NCI-H128 (cell line): ENCODE results near the gene RASD1.

ENCODE experiments used
- DNase-seq: peaks from one replicate; lab custom pipeline; 2025; ENCODE audit not compliant: unreplicated experiment; lab: John Stamatoyannopoulos, UW

RASD1 gene

DNA sequence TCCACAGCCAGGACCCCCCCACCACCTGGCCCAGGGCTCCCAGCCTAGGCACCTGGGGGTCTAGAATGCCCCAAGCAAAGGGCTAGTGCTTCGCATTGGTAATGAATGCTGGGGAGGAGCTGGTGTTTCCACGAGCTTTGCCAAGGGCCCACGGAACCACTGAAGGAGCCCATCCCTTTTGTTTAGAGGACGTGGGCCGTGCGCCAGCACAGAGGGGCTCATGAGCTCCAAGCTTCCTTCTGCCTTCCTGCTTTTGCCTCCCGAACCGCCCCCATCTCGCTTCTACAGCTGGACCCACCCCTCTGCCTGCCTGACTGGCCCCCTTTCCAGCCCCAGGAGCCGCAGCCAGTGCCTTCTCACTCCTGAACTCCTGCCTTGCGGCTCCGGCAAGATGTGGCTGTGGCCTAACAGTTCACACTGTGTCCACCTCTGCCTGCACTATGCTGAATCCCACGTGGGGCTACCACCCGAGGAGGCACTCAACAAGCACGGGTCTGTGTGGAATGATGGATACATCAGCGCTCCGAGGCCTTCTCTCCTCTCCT lies 31.8 kb upstream of the RASD1 start:
- DNase-seq = no peak

DNA sequence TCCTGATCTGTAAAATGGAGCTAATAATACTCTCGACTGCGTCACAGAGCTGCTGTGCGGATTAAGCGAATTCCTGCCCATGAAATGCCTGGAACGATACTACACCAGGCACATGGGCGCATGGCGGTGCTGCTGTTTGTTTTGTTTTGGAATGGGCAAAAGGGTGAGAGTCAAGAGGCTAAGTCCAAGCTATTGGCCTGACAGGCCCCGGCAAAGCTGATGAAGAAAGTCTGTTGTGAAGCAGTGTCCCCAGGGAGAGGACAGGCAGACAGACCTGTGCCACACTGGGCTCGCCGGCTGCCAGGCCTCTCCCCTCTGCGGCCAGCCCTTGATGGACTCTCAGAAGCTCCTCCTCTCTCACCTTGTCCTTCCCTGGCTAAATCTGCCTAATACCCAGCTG lies 31.3 kb upstream of the RASD1 start:
- no peak for DNase-seq

DNA sequence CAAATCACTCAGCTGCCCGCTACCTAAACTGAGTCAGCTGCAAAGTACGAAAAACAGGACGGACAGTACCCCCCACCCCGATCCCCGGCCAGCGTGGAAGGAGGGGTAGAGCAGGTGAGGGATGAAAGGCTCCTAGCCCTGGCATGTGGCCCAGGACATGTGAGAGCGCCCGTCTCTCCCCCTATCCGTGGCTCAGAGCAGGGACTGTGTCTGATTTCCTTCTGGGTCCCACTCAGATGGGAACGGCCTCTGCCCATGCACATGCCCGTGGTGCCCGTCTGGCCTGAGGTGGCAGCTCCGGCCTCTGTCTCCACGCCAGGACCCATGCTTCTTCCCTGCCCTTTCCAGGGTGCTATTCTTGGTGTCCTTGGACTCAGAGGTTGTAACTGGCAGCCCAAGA lies 30.2 kb upstream of the RASD1 start:
- DNase-seq = no peak

DNA sequence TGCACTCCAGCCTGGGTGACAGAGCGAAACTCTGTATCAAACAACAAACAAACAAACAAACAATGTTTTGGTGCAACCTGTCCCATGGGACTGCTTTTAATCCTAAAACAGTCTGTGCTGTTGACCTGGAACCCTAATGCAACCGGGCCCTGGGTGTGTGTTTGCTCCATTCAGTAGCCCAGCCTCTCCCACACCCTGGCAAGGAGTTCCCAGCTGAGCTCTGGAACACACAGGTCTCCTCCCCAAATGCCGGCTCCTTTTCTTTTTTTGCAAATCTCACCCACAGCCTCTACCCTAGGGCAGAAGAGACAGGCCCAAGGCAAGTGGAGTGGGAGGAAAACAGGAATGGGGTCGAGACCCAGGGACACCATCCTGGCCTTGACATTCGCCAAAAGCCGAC lies 29.8 kb upstream of the RASD1 start:
- no peak for DNase-seq

DNA sequence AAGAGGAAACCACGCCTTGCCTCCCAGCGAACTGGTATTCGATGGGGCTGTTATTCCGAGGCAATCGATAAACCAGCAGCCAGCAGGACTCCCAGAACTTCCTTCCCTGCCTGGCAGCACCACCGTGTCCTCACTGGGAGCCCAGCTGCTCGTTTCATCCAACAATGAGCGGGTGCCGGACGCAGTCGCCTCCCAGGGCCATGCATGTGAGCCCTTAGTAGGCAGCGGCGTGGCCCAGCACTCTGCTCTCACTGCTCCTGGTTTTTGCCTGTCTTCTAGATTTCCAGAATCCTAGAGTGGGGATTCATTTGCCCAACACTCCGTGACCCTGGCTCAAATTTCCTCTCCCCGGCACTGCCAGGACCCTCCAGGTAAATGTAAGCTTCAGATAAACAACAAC lies 29.1 kb upstream of the RASD1 start:
- DNase-seq = no peak

DNA sequence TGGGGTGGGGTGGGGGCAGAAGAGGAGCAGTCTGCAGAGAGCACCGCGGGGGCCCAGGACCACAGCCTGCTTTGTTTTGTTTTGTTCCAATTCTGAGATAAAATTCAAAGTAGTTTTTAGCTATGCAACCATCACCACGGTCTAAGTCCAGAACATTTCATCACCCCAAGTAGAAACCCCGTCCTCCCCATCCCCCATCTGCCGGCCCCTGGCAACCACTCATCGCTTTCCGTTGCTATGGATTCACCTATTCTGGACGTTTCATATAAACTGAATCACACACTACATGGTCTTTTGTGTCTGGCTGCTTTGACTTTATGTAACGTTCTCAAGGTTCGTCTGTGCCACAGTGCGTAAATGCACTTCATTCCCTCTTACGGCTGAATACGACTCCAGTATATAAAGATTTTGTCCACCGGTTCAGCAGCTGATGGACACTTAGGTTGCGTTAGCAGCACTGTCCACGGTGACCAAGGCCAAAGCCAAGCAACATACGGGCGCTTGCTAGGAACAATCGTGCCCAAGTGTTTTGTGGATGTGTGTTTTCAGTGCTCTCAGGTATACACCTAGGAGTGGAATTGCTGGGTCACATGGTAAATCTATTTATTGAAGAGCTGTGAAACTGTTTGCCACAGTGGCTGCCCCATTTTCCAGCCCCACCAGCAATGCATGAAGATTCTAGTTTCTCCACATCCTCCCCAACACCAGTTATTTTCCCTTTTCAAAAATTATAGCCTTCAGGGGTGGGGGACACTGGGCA lies 27.7 kb upstream of the RASD1 start:
- DNase-seq = no peak

DNA sequence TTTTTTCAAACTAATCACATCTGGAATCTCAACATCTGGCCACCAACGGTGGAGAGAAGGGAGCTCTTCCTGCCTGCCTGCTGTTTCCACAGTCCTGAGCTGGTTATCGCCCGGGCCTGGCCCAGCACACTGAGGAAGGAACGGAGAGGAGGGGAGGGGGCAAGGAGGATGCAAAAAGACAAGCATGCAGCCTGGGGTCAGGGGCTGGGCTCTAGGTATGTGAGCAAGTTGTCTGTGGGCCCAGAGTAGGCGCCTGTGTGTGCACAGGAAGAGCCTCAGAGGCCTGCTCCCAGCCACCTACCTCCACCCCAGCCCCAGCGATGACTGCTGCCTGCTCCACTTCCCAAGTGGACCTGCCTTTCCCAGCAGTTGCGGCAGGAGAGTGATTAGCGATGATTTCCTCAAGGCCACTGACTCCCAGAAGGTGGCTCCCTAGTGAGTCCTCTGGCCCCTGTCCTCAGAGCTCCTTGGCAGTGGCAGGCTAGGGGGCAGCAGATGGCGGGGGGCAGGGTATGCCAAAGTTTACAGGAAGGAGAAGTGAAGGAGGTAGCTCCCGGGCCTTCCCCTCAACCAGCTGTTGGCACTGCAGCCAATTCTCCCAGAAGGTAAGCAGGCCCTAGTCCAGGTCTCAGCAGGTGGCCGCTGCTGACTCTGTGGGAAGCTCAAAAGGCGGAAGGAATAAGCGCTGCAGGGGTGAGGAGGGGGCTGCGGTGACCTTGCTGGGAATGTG lies 27.0 kb upstream of the RASD1 start:
- no peak for DNase-seq

DNA sequence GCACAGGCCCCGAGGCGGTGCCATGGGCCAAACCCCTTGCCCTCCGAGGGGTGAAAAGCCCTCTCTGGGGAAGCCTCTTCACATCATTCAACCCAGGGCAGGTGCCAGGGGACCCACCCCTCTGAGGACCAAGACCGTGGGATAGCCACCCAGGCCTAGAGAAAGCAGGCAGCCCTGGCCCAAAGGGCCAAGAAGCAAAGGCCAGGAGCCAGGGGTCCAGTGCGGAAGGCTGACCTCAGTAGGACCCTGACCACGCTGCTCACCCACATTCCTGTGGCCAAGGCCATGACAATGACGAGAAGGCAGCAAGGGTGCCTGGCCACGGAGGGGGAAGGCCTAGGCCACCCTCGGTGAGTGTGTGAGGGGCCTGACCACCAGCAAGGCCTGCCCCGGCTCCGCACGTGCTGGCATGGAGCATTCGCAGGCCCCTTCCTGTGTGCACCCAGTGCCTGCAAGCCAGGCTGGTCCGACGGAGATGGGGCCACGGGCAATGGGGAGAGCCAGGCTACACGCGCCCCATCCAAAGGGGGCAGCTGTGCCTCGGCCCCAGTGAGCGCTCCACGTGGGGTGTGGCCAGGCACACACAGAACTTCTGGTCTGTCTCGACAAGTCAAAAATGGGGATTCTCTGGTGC lies 24.5 kb upstream of the RASD1 start:
- DNase-seq = no peak

DNA sequence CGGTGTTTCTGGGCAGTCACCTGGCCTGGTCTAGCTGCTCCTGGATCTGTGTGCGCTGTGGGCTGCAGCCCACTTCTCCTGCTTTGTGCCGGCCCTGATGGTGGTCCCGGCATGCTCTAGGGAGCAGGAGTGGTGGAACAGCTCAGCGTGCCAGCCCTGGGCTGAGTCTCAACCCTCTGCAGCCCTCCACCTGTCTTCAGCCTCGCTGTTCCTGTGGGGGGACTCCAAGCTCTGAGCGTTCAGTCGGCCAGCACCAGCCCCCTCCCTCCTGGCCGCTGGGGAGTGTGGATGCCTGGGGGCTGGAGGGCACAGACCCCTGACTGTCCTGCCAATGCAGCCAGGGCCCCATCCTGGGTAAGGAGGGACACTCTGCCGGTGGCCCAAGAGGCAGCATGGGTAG lies 23.7 kb upstream of the RASD1 start:
- no peak for DNase-seq

DNA sequence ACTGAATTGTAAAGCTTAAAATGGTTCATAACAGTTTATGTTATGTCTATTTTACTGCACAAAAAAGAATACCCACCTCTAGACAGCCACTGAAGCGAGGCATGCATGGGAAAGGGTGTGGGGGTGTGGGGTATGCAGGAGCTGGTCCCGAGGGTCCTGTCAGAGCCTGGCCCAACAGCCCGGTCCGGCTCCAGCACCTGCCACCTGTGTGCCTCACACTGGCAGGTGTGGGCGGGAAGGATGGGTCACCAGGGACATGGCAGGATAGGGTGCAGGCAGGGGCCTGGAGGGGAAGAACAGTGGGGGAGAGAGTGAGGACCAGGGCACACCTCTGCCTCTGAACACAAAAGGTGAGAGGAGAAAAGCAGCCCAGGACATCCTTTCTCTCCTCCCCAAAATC lies 22.8 kb upstream of the RASD1 start:
- DNase-seq = no peak

DNA sequence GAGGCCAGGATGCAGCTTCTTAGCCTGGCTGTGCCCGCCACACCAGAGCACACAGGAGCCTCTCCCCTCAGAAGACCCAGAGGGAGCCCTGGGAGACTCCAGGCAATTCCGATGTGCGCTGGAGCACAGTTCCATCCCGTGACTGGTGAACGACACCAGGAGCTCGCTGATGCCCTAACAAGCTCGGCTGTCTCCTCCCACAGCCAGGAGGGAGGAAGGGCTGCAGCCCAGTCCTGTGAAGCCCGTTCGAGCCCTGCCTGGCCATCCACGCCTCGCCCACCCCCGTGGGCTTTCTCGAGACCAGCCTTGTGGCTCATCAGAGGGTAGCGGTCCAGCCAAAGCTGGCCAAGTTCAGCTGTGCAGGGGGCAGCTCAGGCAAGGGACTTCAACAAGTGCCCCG lies 21.8 kb upstream of the RASD1 start:
- DNase-seq = no peak

DNA sequence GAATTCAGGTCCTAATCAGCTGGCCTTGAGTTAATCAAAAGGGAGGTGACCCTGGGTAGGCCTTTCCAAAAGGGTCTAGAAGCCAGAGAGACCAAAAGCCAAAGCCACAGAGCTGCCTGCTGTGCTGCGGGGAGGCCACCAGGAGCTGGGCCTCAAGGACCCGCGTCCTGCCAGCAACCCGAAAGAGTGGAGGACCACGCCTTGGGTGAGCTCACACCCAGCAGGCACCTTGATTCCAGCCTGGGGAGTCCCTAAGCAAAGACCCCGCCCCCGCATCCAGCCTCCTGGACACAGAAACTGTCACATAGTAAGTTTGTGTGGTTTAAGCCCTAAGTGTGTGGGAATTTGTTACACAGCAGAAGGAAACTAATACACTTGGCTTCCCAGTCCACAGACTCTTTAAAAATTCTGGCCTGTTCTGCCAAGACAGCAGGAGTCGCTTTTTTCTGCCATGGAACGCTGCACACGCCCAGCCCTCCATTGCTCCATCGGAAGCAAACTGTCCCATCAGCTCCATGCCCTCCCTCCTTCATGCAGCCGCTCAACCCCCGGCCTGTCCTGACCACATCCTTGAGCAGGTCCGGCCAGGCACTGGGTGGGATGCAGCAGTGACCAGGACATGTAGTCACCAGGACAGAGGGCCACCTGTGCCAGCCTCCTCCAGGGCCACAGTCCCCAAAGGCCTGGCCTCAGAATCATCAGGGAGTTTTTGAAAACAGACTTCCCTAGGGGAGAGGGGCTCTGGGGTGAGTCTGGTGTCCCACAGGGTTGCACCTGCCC lies 20.9 kb upstream of the RASD1 start:
- no peak for DNase-seq

DNA sequence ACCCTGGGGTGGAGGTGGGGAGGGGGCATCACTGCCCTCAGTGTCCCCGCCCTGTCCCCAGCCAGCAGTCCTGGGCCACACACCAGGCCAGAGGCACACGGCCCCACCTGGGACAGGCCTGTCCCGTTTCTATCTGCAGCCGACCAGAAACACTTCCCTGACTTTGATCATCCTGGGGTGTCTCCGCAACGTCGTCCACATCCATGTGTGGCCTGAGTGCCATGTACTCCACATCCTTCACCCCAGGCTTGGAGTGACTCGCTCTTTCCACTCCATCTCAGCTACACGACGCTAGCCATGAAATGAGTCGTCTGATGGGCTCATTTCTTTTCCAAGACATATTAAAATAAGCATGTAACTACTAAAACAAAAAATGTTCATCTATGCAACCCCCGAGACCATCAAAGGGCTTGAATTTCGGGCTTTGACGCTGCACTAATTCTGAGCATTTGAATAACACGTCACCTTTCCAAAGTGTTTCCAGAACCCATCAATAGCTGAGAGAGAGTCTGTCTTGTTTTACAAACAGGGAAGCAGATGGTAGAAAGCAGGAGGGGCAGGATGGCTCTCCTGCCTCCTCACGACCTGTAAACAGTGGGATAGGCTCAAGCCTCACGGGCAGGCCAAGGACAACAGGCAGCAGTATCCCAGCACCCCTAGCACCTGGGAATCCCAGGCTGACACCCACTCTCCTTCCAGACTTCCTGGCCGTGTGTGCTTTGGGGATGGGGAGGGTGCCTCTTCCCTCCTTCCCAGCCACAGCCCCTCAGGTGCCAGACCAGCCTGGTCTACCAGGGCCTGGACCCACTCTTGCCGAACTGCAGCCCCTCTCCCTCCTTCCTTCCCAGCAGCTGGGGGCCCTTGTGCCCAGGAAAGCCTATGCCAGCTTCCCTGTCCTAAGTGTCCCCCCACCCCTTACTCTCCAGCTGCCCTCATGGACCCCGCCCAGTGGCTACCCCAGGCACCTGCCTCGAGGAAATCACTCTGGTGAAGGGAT lies 20.0 kb upstream of the RASD1 start:
- DNase-seq = no peak

DNA sequence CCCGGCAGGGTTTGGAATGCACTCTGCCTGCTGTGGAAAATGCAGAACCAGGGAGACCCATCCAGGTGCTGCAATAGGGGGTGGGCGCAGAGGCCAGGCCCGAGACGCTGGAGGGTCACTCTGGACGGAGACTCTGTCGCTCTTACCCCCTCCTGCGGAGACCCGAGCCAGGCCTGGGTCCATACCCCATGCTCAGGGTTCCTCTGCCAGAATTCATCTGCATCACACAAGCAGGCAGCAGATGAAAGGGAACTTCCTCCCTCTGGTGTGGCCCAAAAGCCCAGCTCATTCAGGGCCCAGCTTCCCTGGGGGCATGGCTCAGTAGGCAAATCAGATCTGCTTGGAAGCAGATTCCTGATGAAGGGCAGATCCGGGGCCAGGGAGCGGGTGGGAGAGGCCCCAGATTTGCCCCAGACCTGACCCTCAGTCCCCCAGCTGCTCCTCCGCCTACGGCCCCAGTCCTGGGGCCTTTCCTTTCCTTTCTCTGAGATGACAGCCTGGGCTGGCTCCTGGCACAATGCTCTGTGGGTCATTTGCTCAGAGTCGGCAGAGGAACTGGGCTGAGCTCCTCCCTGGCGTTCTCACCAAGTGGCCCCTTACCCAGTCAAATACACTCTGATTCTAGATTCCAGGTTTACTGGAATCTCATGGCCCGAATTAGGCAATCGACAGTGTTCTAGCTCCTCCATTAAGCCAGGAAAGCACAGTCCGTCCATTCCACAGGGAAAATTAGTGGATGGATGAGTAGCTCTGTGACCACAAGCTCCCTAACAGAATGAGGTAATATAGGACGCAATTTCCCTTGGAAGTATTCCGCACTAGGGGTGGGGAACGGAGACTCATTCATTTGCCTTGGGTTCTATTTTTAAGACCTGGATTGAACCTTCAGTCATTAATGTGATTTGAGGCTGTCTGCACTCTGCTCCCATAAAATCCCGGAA lies 19.1 kb upstream of the RASD1 start:
- DNase-seq = no peak

DNA sequence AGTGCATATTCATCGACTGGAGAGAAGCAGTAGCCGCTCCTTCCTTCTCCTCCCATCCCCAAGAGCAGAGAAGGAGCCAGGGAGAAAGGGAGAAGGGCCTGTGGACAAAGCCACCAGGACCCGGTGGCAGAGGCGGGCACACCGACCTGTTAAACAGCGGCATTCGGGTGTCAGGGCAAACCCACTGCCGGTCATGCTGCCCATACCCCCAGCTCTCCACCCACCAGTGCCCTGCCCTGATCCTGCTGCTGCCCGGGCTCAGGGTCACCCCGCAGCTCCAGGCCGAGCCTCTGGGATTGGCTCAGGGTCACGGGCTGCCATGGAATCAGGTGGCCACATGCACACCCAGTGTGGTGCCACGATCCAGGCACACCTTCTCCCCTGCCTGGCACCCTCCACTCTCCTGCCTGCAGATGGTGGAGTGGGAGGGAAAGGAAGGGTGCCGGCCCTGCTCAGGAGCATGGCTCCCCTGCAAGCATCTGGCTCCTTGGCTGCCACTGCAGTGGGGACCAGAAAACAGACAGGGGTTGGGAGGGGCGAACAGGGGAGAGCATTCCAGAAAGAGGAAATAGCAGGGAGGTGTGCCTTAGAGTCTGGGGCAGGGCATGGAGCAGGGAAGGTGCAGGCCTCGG lies 18.3 kb upstream of the RASD1 start:
- no peak for DNase-seq

DNA sequence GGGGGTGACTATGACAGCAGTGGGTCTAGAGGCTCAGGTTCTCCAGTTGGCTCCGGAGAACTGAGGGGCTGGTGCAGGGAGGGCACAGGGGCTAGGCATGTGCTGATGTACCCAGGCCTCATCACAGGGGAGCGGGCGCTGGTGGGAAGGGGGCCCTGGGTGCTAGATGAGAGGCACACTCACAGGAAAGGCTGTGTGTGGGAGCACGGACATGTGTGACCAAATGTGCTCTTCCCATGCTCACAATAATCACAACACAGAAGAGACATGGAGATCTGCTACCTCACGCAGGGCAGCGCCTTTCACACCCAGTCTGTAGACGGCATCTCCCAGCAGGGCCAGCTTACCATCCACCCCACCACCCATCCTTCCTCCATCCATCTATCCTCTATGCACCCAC lies 17.4 kb upstream of the RASD1 start:
- DNase-seq = no peak

DNA sequence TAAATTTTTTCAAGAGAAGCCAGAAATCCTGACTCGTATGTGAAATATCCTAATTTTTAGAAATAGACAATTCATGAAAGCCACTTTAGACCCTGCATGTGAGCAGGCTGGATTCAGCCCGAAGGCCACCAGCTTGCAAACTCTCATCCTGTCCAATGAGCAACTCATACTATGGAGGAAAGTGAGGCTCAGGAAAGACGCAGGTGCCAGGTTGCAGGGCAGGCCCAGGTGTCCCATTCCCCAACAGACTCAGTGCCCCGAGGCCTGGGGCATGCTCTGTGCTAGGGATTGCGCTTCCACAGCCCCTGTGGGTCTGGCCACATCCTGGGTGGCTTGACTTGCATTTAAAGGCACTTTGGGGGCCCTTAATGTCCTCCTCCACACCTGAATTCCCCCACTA lies 16.7 kb upstream of the RASD1 start:
- DNase-seq = no peak
